C4-2B (cell line): ENCODE data around the gene RBM15B.

Experiments used
- H3K27ac ChIP-seq: fragments of 450-650 bp; 2 replicates; pipeline ENCODE4 v1.5.1; 2017
- CTCF ChIP-seq: fragments of 450-650 bp; conservative IDR thresholded peaks from 2 replicates; pipeline ENCODE4 v1.5.1; 2017; ENCODE audit warnings: mild to moderate bottlenecking
- ZFX ChIP-seq: fragments of 450-650 bp; IDR thresholded peaks from 2 replicates; pipeline ENCODE4 v1.6.1; 2017

RBM15B gene

GRCh38 chr3:51394541-51394940, 3.5 kb downstream of the RBM15B start:
- no peak for TF ChIP-seq CTCF
- no peak for TF ChIP-seq ZFX

GRCh38 chr3:51395493-51396213, 4.6 kb downstream of the RBM15B start:
- H3K27ac ChIP-seq = no peak overlapping the region

More at GRCh38 chr3:51394541-51394940, 3.5 kb downstream of the RBM15B start:
- H3K27ac ChIP-seq = no peak overlapping the region

GRCh38 chr3:51396401-51396800, 5.3 kb downstream of the RBM15B start:
- no peak overlapping the region for H3K27ac ChIP-seq
- no peak for TF ChIP-seq CTCF
- TF ChIP-seq ZFX = no peak

More at GRCh38 chr3:51395493-51396213, 4.6 kb downstream of the RBM15B start:
- TF ChIP-seq CTCF (no peak), ZFX (no peak)

GRCh38 chr3:51397392-51397791, 6.3 kb downstream of the RBM15B start:
- TF ChIP-seq CTCF (no peak), ZFX (no peak)
- no peak overlapping the region for H3K27ac ChIP-seq

- no peak overlapping the region for H3K27ac ChIP-seq
- TF ChIP-seq ZFX = no peak
- no peak for TF ChIP-seq CTCF
Measured at GRCh38 chr3:51398595-51399310, 7.7 kb downstream of the RBM15B start.

- TF ChIP-seq CTCF (no peak), ZFX (no peak)
- no peak overlapping the region for H3K27ac ChIP-seq
Measured at GRCh38 chr3:51400166-51400565, 9.1 kb downstream of the RBM15B start.

GRCh38 chr3:51401735-51402134, 10.7 kb downstream of the RBM15B start:
- H3K27ac ChIP-seq = no peak overlapping the region
- no peak for TF ChIP-seq CTCF
- TF ChIP-seq ZFX = no peak
